ENCODE results near the gene SOCS2. TPM values are rescaled to one million over a fixed set of nuclear protein-coding genes. Genes with fewer than 3 reads are reported as not detected.

Gene SOCS2
- total and polyA plus RNA-seq, 2 donors (not counting 3 experiments of a cell fraction or from before 2014, with no cell fraction given), result 2.4 to 5.6 TPM

DNA sequence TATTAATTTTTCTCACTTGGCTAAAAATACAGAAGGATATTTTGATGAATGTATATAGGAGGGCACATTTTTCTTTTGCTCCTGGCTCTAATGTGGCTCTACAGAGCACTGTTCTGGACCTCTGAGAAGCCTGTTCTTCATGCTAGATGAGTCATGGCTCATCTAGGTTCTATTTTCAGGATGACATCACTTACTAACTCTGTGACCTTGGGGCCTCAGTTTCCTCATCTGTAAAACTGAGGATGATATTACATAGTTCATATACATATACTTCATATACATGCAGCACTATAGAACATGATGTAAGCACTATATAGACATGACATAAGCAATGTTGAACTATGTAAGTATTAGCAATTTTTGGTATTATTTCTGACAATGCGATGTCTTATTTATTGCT is 35.8 kb downstream of the SOCS2 start:
- Histone ChIP-seq H3K9ac (replicated peaks; ENCODE audit: extremely low read depth, insufficient read depth, low read length) (no peak overlapping the region), H3K9me3 (replicated peaks; ENCODE audit: control insufficient read depth, insufficient read depth, low read length) (no peaks in the 10 kb centered on the region), H3K4me1 (ENCODE audit: control insufficient read depth, extremely low read depth, insufficient read depth, low read length) (no peaks in the 10 kb centered on the region), H3K4me3 (replicated peaks in 1 of 3; ENCODE audit: insufficient read depth in 1 of 3, low read depth in 1 of 3, low read length in 3 of 3) (no peak overlapping the region), H3K79me2 (ENCODE audit: control insufficient read depth, insufficient read depth, low read length) (no peaks in the 10 kb centered on the region), H3K9me1 (replicated peaks; ENCODE audit: control insufficient read depth, extremely low read depth, insufficient read depth, low read length) (no peaks in the 10 kb centered on the region), H2AFZ (ENCODE audit: low read depth, low read length) (no peak overlapping the region), H3K4me2 (ENCODE audit: insufficient read depth, low read length) (no peak overlapping the region), H4K20me1 (replicated peaks; ENCODE audit: control insufficient read depth, extremely low read depth, insufficient read depth, low read length) (no peaks in the 10 kb centered on the region), H3K36me3 (ENCODE audit: control insufficient read depth in 2 of 2, extremely low read depth in 1 of 2, insufficient read depth in 2 of 2, low read length in 2 of 2) (no peaks in the 10 kb centered on the region), H3K27ac (ENCODE audit: insufficient read depth, low read depth, low read length) (no peak overlapping the region), H3K27me3 (ENCODE audit: control insufficient read depth in 2 of 2, insufficient read depth in 2 of 2, low read length in 2 of 2) (peaks cover 10 to 26% of the 10 kb centered on the region in 2 experiments)
- no peak for FAIRE-seq
- dilution Hi-C loops (cut with MboI; ENCODE audit: extremely low pct_ligation_motif_present, low sequenced_read_pairs) (no loop called here), intact Hi-C loops (cut with micrococcal nuclease) (no loop called here)
- no peak for DNase-seq (ENCODE audit: low read depth, low spot score)
- TF ChIP-seq GATA2 (IDR thresholded peaks at IDR 0.05; ENCODE audit: insufficient read depth, insufficient read length, low read depth, low read length), result no peak
- no peak for TF ChIP-seq FOS (IDR thresholded peaks at IDR 0.05; ENCODE audit: borderline replicate concordance, insufficient read depth, low read length)
- TF ChIP-seq JUN (IDR thresholded peaks at IDR 0.05; ENCODE audit: borderline replicate concordance, insufficient read depth, insufficient read length, low read depth), result peak; percentile 44
- TF ChIP-seq POLR2AphosphoS5 (IDR thresholded peaks at IDR 0.05; ENCODE audit: insufficient read depth, low read depth, low read length), result no peak
- TF ChIP-seq MYC (IDR thresholded peaks at IDR 0.05; ENCODE audit: low read depth, low read length), result no peak
- TF ChIP-seq, protein P1, sequence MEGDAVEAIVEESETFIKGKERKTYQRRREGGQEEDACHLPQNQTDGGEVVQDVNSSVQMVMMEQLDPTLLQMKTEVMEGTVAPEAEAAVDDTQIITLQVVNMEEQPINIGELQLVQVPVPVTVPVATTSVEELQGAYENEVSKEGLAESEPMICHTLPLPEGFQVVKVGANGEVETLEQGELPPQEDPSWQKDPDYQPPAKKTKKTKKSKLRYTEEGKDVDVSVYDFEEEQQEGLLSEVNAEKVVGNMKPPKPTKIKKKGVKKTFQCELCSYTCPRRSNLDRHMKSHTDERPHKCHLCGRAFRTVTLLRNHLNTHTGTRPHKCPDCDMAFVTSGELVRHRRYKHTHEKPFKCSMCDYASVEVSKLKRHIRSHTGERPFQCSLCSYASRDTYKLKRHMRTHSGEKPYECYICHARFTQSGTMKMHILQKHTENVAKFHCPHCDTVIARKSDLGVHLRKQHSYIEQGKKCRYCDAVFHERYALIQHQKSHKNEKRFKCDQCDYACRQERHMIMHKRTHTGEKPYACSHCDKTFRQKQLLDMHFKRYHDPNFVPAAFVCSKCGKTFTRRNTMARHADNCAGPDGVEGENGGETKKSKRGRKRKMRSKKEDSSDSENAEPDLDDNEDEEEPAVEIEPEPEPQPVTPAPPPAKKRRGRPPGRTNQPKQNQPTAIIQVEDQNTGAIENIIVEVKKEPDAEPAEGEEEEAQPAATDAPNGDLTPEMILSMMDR (IDR thresholded peaks at IDR 0.05; ENCODE audit: extremely low read depth in 1 of 2, insufficient read depth in 1 of 2, low read depth in 1 of 2, low read length in 2 of 2), result no peak
- ChIA-PET POLR2A (no interaction called here), CTCF (no interaction called here)
- no TSS peak for BruUV-seq (replicated peaks)

Measured in endothelial cell of umbilical vein (primary cell).